Measurements from ENCODE around the gene GHITM.
"Not testable (repeated sequence)": the region's sequence is repeated elsewhere in the genome, so short reads cannot be mapped to it uniquely, and the experiment has no call there.

Gene GHITM

GRCh38 chr10:84139126-84140035 is at the start of gene GHITM:
Gene GHITM, plus strand, starts transcription at chr10:84139509. Its CDS starts 1,992 bp downstream, at chr10:84141501.
- peak; percentile 99 to 100 for DNase-seq (ENCODE audit: low read depth in 1 of 2, low spot score in 1 of 2)

- no peak for DNase-seq (ENCODE audit: low read depth in 1 of 2, low spot score in 1 of 2)
Observed at GRCh38 chr10:84095811-84096497, 43.4 kb upstream of the GHITM start.

DNA sequence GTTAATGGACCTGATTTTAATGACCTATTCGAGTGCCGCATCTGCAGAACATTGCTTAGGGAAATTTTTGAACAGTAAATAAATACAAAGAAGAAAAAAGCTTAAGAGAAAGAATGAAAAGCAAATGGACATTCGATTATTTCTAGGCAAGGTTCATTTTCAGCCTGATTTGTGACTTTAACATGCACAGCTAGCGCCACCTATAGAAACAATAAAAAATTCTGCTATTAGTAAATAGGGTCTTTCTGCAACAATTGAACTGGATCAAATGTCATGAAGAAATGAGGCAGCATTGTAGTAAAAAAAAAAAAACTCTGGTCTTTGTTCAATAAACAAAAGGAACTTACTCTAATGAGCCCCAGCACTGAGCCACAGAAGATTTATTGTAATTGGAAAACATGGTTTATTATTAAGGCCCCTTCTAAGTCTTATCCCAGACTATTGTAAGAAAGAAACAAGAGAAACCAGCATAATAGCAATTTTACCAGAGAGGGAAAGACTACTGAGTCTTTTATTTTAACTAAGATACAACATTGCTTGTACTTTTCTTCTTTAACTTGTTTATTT is 41.4 kb upstream of the GHITM start:
- DNase-seq (ENCODE audit: low read depth in 1 of 2, low spot score in 1 of 2) = no peak

GRCh38 chr10:84098667-84099066 is 40.6 kb upstream of the GHITM start:
- no peak for DNase-seq (ENCODE audit: low read depth in 1 of 2, low spot score in 1 of 2)

GRCh38 chr10:84101042-84101441 is 38.3 kb upstream of the GHITM start:
- no peak for DNase-seq (ENCODE audit: low read depth in 1 of 2, low spot score in 1 of 2)

- DNase-seq (ENCODE audit: low read depth in 1 of 2, low spot score in 1 of 2) = no peak
Observed at GRCh38 chr10:84108797-84109196, 30.5 kb upstream of the GHITM start.

GRCh38 chr10:84109772-84110171 is 29.5 kb upstream of the GHITM start:
- DNase-seq (ENCODE audit: low read depth in 1 of 2, low spot score in 1 of 2) = not testable (repeated sequence)

DNA sequence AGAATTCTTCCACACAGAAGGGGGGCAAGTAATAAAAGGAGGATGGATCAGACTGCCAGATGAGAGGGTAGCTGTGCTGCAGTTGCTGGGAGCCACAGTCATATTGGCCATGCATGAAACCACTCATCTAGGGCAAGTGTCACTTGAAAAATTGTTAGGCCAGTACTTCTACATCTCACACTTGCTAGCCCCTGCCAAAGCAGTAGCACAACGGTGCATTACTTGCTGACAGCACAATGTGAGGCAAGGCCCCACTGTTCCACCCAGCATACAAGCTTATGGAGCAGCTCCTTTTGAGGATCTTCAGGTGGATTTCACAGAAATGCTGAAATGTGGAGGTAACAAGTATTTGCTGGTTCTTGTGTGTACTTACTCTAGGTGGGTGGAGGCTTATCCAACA is 25.8 kb upstream of the GHITM start:
- DNase-seq (ENCODE audit: low read depth in 1 of 2, low spot score in 1 of 2) = not testable (repeated sequence)

- DNase-seq (ENCODE audit: low read depth in 1 of 2, low spot score in 1 of 2) = no peak
Observed at GRCh38 chr10:84114088-84114667, 25.1 kb upstream of the GHITM start.

DNA sequence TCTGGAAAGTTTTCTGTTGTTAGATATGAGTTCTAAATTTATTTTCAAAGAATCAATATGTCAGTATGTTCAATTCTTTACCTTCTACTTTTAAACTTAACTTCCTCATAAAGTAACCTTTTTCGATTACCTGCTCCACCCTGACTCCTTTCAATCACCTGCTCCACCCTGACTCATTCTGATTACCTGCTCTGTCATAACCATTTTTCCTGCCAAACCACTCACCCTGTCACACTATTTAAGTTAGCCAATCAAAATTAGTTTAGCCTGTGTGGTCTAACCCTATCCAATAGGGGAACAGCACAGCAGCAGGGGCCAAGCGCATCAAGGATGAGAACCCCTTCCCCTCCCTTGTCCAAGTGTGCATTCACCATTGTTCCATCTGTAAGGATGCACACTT is 22.1 kb upstream of the GHITM start:
- not testable (repeated sequence) for DNase-seq (ENCODE audit: low read depth in 1 of 2, low spot score in 1 of 2)

DNA sequence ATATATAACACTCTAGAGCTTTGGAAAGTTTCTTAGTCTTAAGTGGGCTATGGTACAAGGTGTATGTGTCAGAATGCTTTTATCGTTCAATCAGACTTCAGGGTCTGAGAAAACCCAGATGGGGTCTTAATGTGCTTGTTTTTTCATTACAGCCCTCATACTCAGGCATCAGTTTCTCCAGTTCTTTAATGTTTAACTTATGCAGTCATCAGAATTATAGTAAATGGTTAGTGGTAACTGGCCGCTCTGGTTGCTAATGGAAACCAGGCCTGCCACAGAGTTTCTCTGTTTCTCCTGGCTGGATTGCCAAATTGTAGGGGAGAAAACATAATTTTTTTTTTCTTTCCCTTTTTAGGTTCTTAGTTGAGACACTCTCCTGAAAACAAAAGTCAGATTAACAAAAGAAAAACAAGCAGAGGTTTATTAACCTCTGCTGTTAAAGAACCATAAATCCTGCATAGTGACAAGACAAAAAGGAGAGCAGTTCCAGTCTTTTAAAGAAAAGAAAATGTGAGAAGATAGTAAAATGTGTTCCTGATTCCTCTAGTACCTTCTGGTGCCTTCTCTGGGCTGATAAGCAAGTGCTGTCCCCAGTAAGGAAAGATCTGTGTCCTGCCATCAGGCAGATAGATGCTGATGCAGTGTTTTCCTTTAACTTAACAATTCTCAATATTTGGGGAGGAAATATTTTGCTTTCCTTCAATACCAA is 21.5 kb upstream of the GHITM start:
- DNase-seq (ENCODE audit: low read depth in 1 of 2, low spot score in 1 of 2) = no peak

- DNase-seq (ENCODE audit: low read depth in 1 of 2, low spot score in 1 of 2) = no peak
Observed at GRCh38 chr10:84118395-84119006, 20.8 kb upstream of the GHITM start.

GRCh38 chr10:84123362-84123761 is 15.9 kb upstream of the GHITM start:
- no peak for DNase-seq (ENCODE audit: low read depth in 1 of 2, low spot score in 1 of 2)

- not testable (repeated sequence) for DNase-seq (ENCODE audit: low read depth in 1 of 2, low spot score in 1 of 2)
Observed at GRCh38 chr10:84125910-84126784, 13.2 kb upstream of the GHITM start.

- DNase-seq (ENCODE audit: low read depth in 1 of 2, low spot score in 1 of 2) = no peak
Observed at GRCh38 chr10:84126785-84127167, 12.5 kb upstream of the GHITM start.

GRCh38 chr10:84135836-84136235 is 3.5 kb upstream of the GHITM start:
- no peak for DNase-seq (ENCODE audit: low read depth in 1 of 2, low spot score in 1 of 2)

DNA sequence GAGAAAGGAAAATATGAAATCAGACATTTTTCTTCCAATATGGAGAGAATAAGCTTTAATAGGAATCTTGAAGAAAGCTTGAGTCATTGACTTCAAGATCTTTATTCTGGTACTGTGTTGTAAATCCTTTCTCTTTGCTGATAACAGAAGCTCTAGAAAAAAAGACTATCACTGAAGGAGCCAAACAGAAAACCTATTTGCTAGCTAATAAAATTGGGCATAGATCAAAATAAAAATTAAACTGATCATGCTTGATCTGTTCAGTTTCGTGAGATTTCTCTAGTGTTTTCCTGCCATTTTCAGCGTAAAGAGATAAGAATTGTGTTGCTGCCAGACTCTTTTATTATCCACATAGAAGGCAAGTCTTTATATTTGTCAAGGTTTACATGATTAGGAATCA is 1.5 kb upstream of the GHITM start:
- no peak for DNase-seq (ENCODE audit: low read depth in 1 of 2, low spot score in 1 of 2)

DNA sequence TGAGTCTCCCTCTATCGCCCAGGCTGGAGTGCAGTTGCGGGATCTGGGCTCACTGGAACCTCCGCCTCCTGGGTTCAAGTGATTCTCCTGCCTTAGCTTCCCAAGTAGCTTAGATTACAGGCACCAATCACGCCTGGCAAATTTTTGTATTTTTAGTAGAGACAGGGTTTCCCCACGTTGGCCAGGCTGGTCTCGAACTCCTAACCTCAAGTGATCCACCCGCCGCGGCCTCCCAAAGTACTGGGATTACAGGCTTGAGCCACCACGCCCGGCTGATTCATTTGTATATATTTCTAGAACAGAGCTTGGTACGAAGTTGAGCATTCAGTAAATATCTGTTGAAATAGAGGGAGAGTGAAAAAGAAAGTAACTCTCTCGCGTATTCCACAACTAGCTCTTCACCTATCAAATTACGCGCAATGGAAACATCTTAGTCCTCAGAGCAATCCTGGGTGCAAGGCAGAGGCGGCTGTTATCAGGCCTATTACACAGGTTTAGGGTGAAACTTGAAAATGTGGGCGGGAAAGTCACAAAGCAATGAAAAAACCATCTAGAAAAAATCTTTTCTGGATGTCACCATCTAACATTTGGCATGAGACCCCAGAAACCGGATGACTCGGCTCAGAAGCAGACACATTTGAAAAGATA is 707 bp upstream of the GHITM start:
- DNase-seq (ENCODE audit: low read depth in 1 of 2, low spot score in 1 of 2) = peak; percentile 44 to 65

DNA sequence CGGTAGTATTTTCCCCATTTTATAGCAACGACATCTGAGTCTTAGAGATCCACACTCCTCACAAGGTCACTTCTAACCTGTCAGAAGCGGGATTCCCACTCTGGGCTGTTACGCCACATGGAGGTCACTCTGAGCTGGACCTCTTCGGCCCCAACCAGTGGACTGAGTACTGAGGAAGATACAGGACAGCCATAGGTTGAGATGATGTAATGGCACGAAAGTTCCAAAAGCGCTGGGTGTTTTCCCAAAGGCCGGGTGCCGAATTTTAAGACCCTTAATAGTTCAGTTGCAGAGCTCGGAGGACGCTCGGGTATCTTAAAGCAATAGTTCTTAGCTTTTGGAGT is 699 bp downstream of the GHITM start:
- no peak for DNase-seq (ENCODE audit: low read depth in 1 of 2, low spot score in 1 of 2)

Measured in activated CD4-positive, alpha-beta T cell treated with anti-CD3 and anti-CD28 coated beads, Interleukin-2, amount 50 U/mL, for 24 hours (primary cell).